GM12892 (cell line): ENCODE data around the gene CNTNAP2.

Experiments used
- POLR2A ChIP-seq: IDR thresholded peaks from 2 replicates; pipeline ENCODE4 v1.6.1; 2011; ENCODE audit warnings: low read depth, low read length, control low read depth
- POLR2AphosphoS5 ChIP-seq: IDR thresholded peaks from 2 replicates; pipeline ENCODE4 v1.6.1; 2011; ENCODE audit warnings: low read depth, low read length, control low read depth

DNA sequence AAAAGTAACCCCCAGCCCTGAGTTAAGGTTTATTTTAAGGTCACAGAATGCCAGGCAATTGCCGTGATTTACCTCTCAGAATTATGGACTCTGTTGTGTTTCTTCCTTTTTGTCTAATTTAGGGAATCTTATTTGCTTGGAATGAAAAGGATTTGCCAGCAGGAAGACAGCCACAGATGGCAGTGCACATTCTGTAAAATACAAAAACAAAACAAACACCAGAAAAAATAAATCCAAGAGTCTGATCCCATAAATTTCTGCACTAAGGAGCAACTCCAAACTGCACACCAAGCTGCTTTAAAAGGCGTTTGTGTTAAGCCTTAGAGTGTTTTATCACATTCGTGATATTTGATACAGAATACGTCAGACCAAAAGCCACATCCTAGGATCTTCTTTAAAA lies 2275.0 kb downstream of the CNTNAP2 start:
- TF ChIP-seq POLR2A, result no peak
- TF ChIP-seq POLR2AphosphoS5, result no peak
